Measurements from ENCODE around the gene HEPN1. TPM values are rescaled to one million over a fixed set of nuclear protein-coding genes. Genes with fewer than 3 reads are reported as not detected.

HEPN1 gene
- polyA plus RNA-seq, 2 of the 4 experiments (the other 2 are of a cell fraction): not detected

GRCh38 chr11:124922831-124923230 lies 3.8 kb downstream of the HEPN1 start:
- no peaks in the 10 kb centered on the region for H3K9me3 ChIP-seq
- TF ChIP-seq CBX2 (IDR thresholded peaks at IDR 0.05; ENCODE audit: borderline replicate concordance, low read depth) (no peak), CHD2 (IDR thresholded peaks at IDR 0.05; ENCODE audit: low read length, partially characterized antibody) (no peak), CBX8 (IDR thresholded peaks at IDR 0.05) (no peak), ATOH8 (CRISPR knock-in tag; IDR thresholded peaks at IDR 0.05; ENCODE audit: low read depth) (no peak), HES2 (IDR thresholded peaks at IDR 0.05) (no peak), ZC3H11A (IDR thresholded peaks at IDR 0.05) (no peak), CTCF (IDR thresholded peaks at IDR 0.05) (no peak), EHMT2 (IDR thresholded peaks at IDR 0.05; ENCODE audit: low read depth) (no peak), TFCP2L1 (CRISPR knock-in tag; IDR thresholded peaks at IDR 0.05) (no peak), BHLHE40 (IDR thresholded peaks at IDR 0.05; ENCODE audit: low read depth, low read length) (no peak), SMC3 (IDR thresholded peaks at IDR 0.05) (no peak)
- WGBS (ENCODE audit: missing lambda C conversion rate): 56% methylated on average over 4 of the region's 4 CpGs
- ATAC-seq (no peak), FAIRE-seq (no peak), DNase-seq (ENCODE audit: low read depth in 1 of 2, low spot score in 1 of 2) (no peak)
- ChIA-PET CTCF (interaction anchor here (0.6 to 1.6 kb wide), 2 partner anchors 10 to 21 kb away, joined by 3 read pairs; no protein-coding TSS in a partner anchor), POLR2A (no interaction called here)
- no peaks in the 10 kb centered on the region for H3K4me1 ChIP-seq
- H3K4me3 ChIP-seq: no peak overlapping the region
- H3K4me2 ChIP-seq: no peak overlapping the region
- H3K27ac ChIP-seq: no peak overlapping the region

- TF ChIP-seq RCOR1 (IDR thresholded peaks at IDR 0.05; ENCODE audit: low read depth, low read length) (no peak), RARB (CRISPR knock-in tag; IDR thresholded peaks at IDR 0.05) (no peak), RFX5 (IDR thresholded peaks at IDR 0.05) (no peak)
- no peak for FAIRE-seq
Measured at GRCh38 chr11:124923296-124923695, 4.2 kb downstream of the HEPN1 start.

GRCh38 chr11:124928942-124929665 lies 10.1 kb downstream of the HEPN1 start:
- H3K9me3 ChIP-seq: no peaks in the 10 kb centered on the region
- no peak for FAIRE-seq
- no peaks in the 10 kb centered on the region for H3K4me1 ChIP-seq
- H3K27ac ChIP-seq: no peak overlapping the region
- ATAC-seq: no peak
- DNase-seq (ENCODE audit: low read depth in 1 of 2, low spot score in 1 of 2): no peak
- CTCF ChIA-PET: no interaction called here
- POLR2A ChIA-PET: no interaction called here
- no peak overlapping the region for H3K4me3 ChIP-seq
- WGBS (ENCODE audit: missing lambda C conversion rate): 1% methylated on average over 4 of the region's 4 CpGs
- no peak overlapping the region for H3K4me2 ChIP-seq
- no peak for TF ChIP-seq SREBF2 (IDR thresholded peaks at IDR 0.05)
- no peak for TF ChIP-seq HOXB13 (CRISPR knock-in tag; IDR thresholded peaks at IDR 0.05; ENCODE audit: low read depth)
- TF ChIP-seq RNF2 (IDR thresholded peaks at IDR 0.05; ENCODE audit: borderline replicate concordance, low read depth): no peak
- no peak for TF ChIP-seq TP53 (CRISPR knock-in tag; IDR thresholded peaks at IDR 0.05)
- no peak for TF ChIP-seq ESRRA (IDR thresholded peaks at IDR 0.05; ENCODE audit: borderline replicate concordance, low read length)
- TF ChIP-seq E2F6 (IDR thresholded peaks at IDR 0.05; ENCODE audit: borderline replicate concordance, low read depth): no peak
- no peak for TF ChIP-seq SMC3 (IDR thresholded peaks at IDR 0.05)
- TF ChIP-seq USF2 (IDR thresholded peaks at IDR 0.05): no peak
- TF ChIP-seq ZFP36 (IDR thresholded peaks at IDR 0.05; ENCODE audit: borderline replicate concordance, partially characterized antibody): no peak
- TF ChIP-seq POLR2A (IDR thresholded peaks at IDR 0.05; ENCODE audit: low read length): no peak
- TF ChIP-seq GATA3 (IDR thresholded peaks at IDR 0.05; ENCODE audit: borderline replicate concordance): no peak
- TF ChIP-seq KDM5A (IDR thresholded peaks at IDR 0.05): no peak
- TF ChIP-seq ZC3H11A (IDR thresholded peaks at IDR 0.05): no peak
- no peak for TF ChIP-seq EHMT2 (IDR thresholded peaks at IDR 0.05; ENCODE audit: low read depth)
- TF ChIP-seq RAD21 (conservative IDR thresholded peaks at IDR 0.05 in 1 of 2, IDR thresholded peaks at IDR 0.05 in 1 of 2): no peak
- no peak for TF ChIP-seq KDM1A (IDR thresholded peaks at IDR 0.05; ENCODE audit: low read depth)
- no peak for TF ChIP-seq ZNF302 (CRISPR knock-in tag; IDR thresholded peaks at IDR 0.05)
- TF ChIP-seq ELK1 (IDR thresholded peaks at IDR 0.05; ENCODE audit: low read depth, low read length): no peak
- no peak for TF ChIP-seq POLR2AphosphoS2 (conservative IDR thresholded peaks at IDR 0.05; ENCODE audit: low read length)

More at GRCh38 chr11:124923296-124923695, 4.2 kb downstream of the HEPN1 start:
- no peak overlapping the region for H3K27ac ChIP-seq
- H3K9me3 ChIP-seq: no peaks in the 10 kb centered on the region
- ChIA-PET CTCF (interaction anchor here (0.5 to 1.6 kb wide), 3 partner anchors 9 to 135 kb away, joined by 3 to 4 read pairs (median 3); no protein-coding TSS in a partner anchor), POLR2A (no interaction called here)
- H3K4me3 ChIP-seq: no peak overlapping the region
- no peak overlapping the region for H3K4me2 ChIP-seq
- DNase-seq (ENCODE audit: low read depth in 1 of 2, low spot score in 1 of 2) (no peak), ATAC-seq (no peak)
- H3K4me1 ChIP-seq: no peaks in the 10 kb centered on the region
